OCI-M2 (cell line): ENCODE results near the gene FXYD1.
"Not testable (repeated sequence)": the region's sequence is repeated elsewhere in the genome, so short reads cannot be mapped to it uniquely, and the experiment has no call there.

ENCODE experiments used
- DNase-seq: peaks from one replicate; lab custom pipeline; 2025; ENCODE audit not compliant: unreplicated experiment; lab: John Stamatoyannopoulos, UW

The FXYD1 gene

DNA sequence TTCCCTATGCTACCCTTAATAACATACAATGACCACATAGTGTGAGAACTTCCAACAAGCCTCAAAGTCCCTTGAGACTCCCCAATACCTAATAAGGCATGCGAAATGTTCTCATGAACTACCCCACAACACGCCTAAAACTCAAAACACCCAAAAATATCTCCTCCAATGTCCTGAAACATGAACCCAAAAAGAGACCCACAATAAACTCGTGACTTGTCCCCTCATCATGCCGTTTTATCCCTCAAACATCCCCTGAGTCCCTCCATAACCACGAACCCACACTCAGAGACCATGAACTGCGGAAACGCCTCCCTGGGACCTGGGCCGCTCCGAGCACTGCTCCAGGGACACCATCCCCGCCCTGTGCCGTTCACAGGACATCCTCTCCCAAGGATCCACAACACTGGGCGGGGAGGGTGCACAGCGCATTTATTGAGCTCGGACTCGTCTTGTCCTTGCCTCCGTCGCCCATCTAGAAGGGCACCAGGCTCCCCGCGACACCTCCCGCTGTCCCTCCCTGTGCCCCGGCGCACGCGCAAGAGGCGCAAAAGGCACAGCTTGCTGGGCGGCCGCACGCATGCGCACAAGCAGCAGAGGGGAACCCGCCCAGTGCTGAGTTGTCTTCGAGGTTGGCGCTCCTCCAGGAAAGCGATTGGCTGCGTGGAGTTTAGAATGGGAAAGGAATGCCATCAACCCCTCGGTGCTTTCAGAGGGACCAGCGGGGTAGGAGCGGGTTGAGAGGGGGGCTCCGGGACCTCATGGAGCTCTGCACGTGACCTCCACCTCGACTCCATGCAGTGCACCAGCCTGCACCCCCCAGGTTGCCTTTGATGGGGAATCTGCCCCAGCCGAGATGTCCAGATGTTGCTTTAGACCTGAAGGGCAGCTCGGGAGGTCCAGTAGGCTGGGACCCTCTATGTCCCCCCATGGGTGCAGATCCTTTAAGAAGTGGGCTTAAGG, 14.2 kb upstream of the FXYD1 start:
- DNase-seq, result no peak

- DNase-seq, result no peak
These were observed 13.3 kb upstream of the FXYD1 start for GRCh38 chr19:35125270-35125717.

DNA sequence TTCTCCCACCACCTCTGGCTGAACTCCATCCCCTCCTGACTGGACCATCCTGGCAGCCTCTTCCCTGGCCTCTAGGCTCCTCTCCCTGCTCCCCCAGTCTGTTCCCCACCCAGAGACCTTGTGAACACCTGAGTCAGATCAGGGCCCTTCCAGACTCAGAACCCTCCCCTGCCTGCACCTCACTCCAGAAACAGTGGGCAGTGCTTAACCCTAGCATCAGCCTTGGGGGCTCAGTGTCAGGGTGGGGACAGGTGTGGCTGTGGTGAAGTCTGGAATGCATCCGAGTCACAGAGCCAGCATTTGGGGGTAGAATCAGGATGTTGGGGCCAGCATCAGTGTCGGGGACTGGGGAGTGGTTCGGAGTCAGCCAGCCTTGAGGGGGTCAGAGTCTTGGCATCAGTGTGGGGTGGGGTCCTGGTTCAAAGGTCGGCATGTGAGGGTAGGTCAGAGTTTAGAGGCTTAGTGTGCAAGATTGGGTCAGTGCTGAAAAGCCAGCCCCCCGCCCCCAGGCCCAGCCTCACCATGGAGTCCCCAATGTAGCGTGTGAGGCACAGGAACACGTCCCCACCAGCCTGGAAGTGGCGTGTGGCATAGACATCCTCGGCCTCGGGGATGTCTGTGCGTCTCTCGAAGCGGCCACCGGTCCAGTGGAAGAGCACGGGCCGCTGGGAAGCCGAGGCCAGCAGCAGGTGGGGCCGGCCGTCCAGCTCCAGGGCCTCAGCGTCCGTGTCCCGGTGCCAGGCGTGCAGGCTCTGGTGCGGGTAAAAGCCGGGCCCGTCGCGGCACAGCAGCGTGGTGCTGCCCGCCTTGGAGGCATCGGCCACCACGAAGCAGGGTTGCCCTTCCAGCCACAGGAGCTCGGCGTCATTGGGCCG, 12.6 kb upstream of the FXYD1 start:
- no peak for DNase-seq

- DNase-seq, result no peak
These were observed 12.0 kb upstream of the FXYD1 start for GRCh38 chr19:35126624-35126959.

DNA sequence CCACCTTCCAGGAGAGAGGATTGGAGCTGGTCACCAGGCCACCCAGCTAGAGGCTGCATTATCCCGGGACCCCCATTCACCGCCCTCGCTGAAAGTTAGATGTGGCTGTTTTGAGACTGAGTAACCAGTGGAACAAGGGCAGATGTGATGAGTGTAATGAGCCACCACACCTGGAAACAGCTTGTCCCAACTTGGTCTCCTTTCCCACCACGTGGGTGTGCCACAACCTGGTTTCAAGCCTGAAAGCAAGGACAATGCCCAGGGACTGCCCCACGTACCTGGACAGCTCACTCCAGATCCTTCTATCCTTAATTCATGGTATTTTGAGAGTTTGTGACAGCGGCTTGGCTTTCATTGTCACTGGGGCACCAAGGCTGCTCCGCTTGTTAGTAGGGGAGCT, 10.8 kb upstream of the FXYD1 start:
- no peak for DNase-seq

GRCh38 chr19:35128398-35129057, 10.1 kb upstream of the FXYD1 start:
- DNase-seq, result no peak

DNA sequence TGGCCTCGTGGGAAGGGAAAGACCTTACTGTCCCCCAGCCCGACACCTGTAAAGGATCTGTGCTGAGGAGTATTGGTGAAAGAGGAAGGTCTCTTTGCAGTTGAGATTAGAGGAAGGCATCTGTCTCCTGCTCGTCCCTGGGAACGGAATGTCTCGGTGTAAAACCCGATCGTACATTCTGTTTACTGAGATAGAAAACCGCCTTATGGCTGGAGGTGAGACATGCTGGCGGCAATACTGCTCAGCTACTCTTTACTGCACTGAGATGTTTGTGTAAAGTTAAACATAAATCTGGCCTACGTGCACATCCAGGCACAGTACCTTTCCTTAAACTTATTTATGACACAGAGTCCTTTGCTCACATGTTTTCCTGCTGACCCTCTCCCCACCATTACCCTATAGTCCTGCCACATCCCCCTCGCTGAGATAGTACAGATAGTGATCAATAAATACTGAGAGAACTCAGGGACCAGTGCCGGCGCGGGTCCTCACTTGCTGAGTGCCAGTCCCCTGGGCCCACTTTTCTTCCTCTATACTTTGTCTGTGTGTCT, 8.8 kb upstream of the FXYD1 start:
- not testable (repeated sequence) for DNase-seq

DNA sequence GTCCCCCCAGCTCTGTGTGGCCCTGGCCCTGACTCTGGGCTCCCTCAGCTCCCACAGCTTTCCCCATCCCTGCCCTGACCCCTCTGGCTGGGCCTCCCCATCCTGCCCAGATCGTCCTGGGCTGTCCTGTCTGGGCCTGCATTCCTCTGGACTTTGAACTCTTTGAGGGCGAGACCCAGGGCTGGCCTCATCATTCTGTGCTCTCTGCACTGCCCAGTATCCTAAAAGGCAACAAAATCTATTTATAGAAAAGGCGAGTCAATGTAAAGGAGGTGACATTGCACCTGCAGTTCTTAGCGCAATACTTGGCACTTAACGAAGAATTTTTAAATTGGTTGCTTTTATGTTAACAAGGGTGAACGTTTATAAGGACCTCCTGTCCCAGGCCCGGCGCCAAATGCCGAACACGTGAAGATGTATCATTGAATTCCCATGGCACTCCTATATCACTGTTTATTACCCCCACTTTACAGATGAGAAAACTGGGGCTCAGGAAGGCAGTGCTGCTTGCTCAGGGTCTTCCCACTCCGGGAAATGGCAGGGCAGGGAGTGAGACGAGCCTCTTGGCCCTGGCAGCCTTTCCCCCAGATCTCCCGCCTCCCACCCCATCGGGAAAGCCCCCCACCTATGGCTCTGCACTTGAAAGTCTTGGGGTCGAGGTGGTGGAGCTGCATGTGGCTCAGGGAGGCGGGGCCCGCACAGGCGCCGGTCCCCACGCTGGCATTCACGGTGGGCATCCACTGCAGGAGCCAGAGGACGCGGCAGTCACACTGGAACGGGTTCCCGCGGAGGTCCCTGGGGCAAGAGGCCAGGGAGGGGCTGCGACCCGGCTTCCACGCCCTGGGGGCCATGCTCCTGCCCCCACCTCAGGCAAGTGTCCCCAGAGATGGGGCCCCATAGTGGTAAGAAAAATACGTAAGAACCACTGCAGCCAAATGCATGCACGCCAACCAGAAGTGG, 7.6 kb upstream of the FXYD1 start:
- DNase-seq, result no peak

DNA sequence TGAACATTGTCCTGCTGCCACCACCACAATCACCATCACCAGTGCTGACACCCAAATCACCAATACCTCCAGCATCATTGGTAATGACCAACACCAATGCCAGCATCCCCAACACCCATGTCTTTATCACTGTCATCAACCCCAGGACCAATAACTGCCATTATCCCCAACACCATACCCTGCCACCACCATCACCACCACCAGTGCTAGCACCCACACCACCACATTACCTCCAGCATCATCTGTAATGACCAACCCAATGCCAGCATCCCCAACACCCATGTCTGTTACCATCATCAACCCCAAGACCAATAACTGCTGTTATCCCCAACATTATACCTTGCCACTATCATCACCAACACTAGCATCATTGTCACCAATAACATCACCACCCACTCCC, 6.4 kb upstream of the FXYD1 start:
- no peak for DNase-seq

DNA sequence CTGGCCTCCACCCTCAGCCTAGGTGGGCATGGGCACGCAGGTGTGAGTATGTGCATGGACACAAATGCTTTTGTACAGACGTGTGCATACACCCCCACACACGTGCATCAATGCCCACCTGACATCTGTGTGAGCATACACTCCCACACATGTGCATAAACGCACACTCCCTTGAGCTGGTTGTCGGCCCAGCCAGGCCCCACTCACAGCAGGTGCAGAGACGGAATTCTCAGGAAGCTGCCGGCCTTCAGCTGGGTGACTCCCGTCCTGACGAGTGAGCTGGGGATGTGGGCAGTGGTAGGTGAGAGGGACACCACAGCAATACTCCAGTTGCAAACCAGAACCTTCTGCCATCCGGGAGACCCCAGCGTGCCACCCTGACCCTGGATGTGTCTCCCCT, 4.8 kb upstream of the FXYD1 start:
- DNase-seq, result no peak

DNA sequence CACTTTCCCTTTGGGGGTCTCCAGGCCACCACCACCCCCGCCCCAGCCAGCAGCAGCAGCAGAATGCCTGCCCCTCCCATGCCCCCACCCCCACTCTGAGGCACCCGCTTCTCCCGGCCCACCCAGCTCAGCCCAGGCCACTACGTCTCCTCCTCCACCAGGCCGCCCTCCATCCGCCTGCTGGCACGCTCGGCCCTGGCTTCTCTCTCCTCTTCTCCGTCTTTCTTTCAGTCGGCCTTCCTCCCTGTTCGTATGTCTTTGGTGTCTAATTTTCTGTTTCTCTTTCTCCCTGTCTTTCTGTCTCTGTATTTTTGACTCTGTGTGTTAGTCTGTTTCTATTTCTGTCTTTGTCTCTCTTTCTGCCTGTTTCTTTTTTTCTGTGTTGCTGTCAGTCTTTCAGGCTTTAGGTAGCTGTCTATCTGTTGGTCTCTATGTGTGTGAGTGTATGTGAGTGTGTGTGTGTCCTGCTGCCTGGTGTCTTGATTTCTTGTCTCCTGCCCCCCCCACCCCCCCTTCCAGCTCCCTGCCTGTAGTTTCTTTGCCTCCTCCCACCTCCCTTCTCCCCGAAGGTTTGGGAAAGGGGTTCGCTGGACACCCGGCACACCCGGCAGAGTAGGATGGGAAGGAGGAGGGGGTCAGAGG, 3.9 kb upstream of the FXYD1 start, which contains the start of gene LGI4:
Gene LGI4, minus strand, starts transcription at position 459 of the 642 bp plus-strand sequence. Its CDS starts 379 bp downstream, at position 80.
- DNase-seq, result no peak

GRCh38 chr19:35135389-35135909, 3.2 kb upstream of the FXYD1 start:
- peak; percentile 93 for DNase-seq

GRCh38 chr19:35136231-35136630, 2.4 kb upstream of the FXYD1 start:
- no peak for DNase-seq

GRCh38 chr19:35136977-35137702, 1.5 kb upstream of the FXYD1 start:
- DNase-seq, result no peak

DNA sequence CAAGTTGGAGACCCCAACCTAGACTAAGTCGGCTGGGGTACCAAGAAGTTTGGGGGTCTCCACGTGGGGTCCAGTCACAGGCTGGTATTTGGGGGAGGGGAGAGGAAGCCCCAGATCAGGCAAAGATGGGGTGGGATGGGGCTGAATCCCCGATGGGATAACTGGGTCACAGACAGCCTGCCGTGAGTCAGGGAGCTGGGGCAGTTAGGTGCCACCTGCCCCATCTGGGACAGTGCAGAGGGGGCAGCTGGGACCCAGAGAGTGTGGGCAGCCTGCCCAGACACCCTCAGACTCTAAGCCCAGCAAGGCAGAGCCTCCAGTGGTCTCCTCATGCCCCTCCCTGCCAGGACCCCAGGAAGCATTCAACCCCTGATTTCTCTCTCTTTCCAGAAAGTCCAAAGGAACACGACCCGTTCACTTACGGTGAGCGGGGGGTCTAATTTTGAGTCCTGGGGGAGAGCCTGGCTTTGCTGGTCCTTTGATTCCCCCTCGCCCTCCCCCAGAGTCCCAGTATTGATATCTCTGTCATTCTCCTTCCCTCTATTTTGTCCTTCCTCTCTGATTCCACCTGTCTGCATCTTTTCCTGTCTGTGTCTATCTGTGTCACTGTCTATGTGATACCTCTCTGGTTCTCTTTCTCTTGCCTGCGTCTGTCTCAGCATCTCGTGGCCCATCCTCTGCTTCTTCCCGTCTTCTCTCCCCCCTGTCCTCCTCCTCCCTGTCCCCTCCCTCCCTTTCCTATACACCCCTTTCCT, 1.8 kb downstream of the FXYD1 start:
- no peak for DNase-seq

- no peak for DNase-seq
These were observed 2.6 kb downstream of the FXYD1 start for GRCh38 chr19:35140962-35141836.
